GM21737 (cell line): ENCODE data around the gene DARS2.
"Not testable (repeated sequence)": the region's sequence is repeated elsewhere in the genome, so short reads cannot be mapped to it uniquely, and the experiment has no call there.

Experiments used
- ATAC-seq: cut with Tn5 transposase; IDR thresholded peaks from one replicate; pipeline ENCODE4 v1.9.1; 2021; ENCODE audit warnings: mild to moderate bottlenecking, moderate library complexity; ENCODE audit not compliant: unreplicated experiment

The DARS2 gene, protein sequence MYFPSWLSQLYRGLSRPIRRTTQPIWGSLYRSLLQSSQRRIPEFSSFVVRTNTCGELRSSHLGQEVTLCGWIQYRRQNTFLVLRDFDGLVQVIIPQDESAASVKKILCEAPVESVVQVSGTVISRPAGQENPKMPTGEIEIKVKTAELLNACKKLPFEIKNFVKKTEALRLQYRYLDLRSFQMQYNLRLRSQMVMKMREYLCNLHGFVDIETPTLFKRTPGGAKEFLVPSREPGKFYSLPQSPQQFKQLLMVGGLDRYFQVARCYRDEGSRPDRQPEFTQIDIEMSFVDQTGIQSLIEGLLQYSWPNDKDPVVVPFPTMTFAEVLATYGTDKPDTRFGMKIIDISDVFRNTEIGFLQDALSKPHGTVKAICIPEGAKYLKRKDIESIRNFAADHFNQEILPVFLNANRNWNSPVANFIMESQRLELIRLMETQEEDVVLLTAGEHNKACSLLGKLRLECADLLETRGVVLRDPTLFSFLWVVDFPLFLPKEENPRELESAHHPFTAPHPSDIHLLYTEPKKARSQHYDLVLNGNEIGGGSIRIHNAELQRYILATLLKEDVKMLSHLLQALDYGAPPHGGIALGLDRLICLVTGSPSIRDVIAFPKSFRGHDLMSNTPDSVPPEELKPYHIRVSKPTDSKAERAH

DNA sequence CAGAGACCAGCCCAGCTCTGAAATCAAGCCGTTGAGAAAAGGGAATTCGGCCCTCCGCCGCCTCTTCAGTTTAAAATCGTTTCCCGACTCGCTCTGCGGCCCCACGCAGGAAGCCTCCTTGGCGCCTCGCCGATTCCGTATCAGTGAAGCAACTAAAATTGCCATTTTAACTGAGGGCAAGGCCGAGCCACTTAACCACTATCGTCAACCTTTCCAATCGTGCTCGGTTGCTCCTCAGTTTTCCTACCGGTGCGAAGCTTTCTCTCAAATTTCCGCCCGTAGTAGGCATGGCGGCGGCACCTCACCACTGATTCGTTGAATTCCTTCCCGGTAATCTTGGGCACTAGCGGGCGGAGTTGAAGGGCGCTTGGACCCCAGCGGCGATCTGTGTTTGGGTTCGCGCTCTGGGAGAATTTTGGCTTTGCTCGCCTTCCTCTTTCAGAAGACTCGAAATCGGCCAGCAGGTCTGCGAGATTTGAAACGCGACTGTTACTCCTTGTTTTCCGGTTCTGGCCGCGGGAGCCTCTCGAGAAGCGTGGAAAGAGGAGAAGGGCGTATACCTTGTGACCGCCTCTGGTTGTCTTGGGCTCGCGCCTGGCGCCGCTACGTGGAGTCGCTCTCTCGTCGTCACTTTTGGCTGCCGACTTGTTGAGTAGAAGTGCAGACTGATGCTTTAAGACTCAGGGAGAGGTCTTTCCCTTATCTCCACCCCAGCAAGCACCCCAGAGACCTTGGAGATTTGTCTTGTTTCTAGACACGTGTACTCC is at the start of gene DARS2, which contains the start of gene CENPL:
Gene DARS2, plus strand, starts transcription at position 359 of the 767 bp plus-strand sequence. CDS start 557 bp downstream, outside the sequence.
Gene CENPL, minus strand, starts transcription at position 569 of the 767 bp plus-strand sequence. CDS start 13,584 bp downstream, outside the sequence.
- ATAC-seq: peak; percentile 79

DNA sequence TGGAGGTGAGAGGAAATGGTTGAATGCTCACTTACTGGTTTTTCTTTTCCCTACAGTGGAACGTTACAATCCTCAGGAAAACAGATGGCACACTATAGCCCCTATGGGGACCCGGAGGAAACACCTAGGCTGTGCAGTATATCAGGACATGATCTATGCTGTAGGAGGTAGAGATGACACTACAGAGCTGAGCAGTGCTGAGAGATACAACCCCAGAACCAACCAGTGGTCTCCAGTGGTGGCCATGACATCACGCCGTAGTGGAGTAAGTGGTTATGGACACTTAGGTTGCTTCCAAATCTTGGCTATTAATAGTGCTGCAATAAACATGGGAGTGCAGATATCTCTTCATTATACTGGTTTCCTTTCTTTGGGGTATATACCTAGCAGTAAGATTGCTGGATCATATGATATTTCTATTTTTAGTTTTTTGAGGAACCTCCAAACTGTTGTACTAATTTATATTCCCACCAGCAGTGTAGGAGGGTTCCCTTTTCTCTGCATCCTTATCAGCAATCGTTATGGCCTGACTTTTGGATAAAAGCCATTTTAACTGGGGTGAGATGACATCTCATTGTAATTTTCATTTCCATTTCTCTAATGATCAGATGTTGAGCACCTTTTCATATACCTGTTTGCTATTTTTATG is 48.8 kb upstream of the DARS2 start:
- no peak for ATAC-seq

DNA sequence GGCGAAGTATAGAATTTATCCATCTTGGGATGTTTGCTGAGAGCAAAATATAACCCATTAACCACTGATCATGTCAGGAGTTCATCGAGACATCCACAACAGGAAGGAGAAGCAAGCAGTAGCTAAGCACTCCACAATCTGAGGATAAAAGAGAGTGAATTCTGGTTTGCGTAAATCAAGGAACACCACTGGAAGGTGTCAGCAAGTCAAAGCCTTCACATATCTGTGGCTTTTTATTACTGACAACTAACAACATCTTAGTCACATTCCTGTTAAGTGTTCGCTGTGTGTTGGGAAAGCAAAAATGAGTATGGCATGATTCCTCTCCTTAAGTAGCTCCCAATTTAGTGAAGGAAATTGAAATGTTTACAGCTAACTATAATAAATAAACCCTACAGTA is 44.5 kb upstream of the DARS2 start:
- no peak for ATAC-seq

DNA sequence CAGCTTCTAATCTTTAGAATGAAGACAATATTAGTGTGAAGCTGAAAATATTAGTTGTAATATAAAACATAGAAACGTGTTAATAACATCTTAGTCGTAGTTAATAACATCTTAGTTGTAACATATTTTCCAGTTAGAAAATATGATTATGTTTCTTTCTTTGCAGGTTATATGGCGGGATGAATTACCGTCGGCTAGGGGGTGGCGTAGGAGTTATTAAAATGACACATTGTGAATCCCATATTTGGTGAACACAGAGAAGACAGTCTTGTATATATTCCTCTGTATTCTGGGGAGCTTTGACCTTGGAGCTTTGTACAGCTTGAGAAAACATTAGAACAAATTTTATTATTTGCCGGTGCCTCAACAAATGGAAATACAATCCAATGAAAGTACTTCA is 39.5 kb upstream of the DARS2 start:
- no peak for ATAC-seq

DNA sequence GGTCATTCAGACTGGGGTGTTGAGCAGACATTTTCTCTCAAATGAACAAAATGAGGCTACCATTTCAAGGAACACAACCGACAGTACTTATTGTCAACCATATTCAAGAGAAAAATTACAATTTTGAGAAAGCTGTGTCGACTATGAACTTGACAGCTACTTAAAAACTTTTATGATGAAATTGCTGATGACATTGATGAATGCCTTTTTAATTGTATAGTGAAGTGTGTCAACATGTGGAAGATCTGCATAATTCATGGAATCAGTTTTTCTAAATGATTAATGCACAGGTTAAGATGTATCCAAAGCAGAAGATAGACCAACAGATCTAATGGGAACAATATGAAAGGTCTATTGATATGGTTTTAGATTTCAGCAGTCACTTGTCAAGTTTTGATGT is 34.6 kb upstream of the DARS2 start:
- ATAC-seq: no peak

DNA sequence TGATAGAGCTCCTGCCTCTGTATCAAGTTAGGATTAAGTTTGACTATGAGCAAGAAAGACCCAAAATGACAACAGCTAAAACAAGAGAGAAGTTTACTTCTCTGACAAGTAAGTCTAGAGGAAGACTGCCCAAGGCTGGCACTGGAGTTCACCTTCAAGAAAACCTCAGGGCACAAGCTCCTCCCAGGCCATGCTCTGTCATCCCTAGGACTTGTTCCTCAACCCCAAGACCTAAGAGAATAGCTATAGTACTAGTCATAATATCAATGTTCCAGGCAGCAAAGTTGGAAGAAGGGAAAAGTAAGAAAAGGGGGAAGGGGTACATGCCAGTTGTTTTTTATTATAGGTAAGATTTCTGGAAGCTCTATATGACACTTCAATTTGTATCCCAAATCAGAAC is 26.4 kb upstream of the DARS2 start:
- ATAC-seq: no peak

DNA sequence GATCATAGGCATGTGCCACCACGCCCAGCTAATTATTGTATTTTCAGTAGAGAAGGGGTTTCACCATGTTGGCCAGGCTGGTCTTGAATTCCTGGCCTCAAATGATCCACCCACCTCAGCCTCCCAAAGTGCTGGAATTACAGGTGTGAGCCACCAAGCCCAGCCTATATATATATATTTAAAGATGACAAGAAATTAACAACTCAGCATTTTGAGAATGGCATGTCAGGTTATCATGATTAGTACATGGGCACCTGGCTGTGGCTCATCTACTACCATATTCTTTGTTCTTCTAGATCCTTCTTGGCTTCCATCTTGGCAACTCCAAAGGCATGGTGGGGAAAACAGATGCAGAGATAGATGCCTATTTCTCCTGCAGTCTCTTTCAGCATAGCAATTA is 24.5 kb upstream of the DARS2 start:
- ATAC-seq: not testable (repeated sequence)

DNA sequence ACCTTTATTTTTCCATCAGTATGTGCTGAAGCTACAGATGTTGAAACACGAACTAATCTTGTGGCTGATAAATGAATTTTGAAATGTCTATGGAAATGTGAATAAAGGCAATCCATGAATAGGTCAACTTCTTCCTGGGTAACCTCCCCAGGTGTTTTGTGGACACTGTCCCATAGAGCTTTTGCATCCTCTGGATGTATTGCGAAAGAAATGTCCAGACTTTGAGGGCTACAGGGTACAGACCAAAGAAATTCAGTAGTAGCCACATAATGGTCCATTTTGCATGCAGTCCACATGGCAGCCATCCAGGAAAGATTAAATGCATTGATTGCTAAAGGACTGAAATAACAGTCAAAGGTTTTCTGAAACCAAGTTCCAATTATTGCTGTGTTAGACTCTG is 21.5 kb upstream of the DARS2 start:
- ATAC-seq: no peak

DNA sequence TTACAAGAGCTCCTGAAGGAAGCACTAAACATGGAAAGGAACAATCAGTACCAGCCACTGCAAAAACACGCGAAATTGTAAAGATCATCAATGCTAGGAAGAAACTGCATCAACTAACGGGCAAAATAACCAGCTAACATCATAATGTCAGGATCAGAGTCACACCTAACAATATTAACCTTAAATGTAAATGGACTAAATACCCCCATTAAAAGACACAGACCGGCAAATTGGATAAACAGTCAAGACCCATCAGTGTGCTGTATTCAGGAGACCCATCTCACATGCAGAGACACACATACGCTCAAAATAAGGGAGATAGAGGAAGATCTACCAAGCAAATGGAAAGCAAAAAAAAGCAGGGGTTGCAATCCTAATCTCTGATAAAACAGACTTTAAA is 10.8 kb upstream of the DARS2 start:
- ATAC-seq: not testable (repeated sequence)

DNA sequence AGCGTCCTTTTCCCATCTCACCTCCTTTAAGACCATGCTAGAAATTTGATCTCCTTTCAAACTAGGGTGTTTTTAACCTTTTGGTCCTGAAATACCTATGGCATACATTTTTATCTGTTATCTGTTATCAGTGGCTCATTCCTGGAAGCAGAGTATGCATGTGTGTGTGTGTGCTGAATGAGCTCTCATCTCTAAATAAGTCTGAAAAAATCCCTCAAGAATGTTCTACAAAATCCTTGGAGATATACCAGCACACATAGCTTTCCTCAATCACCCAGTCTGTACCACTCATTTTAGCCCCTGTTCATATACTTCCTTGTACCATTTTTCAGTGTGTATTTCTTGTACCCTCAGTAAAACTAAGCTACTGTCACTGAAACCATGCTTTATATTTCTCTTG is 6.0 kb upstream of the DARS2 start:
- ATAC-seq: no peak

DNA sequence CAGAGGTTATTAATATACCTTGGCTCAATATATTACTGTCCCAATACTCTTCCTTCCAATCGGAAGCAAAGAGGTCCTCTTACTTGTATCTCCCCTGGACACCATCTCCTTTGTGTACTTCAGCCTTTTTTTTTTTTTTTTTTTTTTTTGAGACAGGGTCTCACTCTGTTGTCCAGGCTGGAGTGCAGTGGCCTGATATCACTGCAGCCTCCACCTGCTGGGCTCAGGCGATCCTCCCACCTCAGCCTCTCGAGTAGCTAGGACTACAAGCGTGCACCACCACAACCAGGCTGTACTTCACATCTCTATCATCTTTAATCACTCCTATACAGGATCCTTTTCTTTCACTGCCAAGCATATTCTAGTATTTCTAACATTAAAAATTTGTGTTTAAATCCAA is 2.8 kb upstream of the DARS2 start:
- no peak for ATAC-seq

DNA sequence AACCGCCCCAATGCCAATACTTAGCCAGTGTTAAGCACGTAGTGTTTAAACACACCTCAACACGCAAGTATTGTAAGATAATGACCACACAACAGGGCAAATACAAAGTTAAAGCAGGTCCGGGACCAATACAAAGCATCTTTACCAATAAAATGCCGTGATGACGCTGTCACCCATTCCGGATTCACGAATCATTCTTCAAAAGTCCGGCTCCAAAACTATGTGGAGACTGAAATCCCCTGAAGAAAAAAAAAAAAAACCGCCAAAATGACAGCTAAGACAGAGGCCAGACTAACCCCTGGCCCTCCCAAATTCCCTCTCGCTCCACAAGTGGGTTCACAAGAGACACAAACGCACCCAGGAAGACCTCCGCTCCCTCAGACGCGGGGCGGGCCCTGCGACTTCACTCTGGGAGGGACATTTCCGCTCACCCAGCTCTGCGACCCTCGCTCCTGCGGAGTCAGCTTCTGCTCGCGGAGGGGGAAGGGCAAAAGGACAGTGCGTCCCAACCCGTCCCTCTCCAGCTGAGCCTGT is 625 bp upstream of the DARS2 start:
- peak; percentile 34 for ATAC-seq

DNA sequence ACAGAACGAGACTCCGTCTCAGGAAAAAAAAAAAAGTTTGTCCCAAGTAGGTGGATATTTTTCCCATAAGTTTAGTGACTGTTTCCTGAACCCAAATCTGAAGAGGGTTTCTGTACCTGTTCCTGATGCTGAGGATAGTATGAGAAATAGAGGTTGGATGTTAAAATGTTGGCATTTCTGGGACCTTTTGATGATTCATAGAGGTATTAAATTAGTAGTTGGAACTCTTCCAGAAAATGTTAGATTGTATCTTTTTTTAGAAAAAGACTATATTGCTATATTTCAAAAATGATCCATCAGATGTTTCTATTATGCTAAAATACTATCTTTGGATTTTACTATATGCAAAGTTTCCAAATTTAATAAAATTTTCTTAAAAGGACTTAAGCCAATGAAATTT is 3.1 kb downstream of the DARS2 start:
- ATAC-seq: no peak

DNA sequence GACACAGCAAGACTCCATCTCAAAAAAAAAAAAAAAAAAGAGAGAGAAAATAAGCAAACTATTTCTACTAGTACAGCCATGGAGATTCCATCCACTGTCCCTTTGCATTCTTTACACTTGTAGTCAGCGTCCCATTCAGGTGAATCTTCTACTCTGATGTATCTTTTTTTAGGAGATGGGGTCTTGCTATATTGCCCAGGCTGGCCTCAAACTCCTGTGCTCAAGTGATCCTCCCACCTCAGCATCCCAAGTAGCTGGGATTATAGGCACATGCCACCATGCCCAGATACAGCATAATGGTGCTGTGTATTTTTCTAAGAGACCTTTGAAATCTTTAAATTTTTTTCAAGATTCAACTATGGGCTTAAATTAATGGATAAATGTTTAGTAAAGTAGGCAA is 8.3 kb downstream of the DARS2 start:
- no peak for ATAC-seq

DNA sequence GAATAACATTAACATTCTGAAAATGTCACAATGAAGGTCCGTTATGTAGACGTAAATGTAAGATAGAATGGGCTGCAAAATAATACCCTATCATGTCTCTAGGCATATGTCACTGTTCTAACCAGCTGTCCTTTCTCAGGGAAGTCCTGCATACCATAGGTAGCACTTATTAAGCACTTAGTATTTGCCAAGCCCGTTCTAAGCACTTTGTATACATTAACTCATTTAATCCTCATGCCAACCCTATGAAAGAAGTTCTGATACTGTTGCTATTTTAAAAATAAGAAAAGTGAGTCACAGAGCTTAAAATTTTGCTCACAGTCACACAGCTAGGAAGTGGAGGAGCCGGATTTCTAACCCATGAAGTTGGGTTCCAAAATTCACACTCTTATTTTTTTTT is 27.6 kb downstream of the DARS2 start:
- no peak for ATAC-seq

DNA sequence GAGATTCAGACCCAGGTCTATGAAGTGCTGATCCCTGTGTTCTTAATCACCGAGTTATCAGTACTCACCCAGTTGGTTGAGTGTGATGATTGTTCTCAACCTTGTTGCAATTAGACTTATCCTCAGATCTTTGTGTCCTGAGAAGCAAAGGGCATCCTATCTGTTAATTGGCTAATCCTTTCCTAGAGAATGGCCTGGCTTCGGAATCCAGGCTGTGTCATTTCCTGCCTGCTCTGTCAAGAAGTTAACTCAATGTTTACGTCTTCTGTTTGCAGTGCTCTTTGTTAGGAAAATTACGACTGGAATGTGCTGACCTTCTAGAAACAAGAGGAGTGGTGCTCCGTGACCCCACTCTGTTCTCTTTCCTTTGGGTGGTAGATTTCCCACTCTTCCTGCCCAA is 28.6 kb downstream of the DARS2 start:
- ATAC-seq: no peak

DNA sequence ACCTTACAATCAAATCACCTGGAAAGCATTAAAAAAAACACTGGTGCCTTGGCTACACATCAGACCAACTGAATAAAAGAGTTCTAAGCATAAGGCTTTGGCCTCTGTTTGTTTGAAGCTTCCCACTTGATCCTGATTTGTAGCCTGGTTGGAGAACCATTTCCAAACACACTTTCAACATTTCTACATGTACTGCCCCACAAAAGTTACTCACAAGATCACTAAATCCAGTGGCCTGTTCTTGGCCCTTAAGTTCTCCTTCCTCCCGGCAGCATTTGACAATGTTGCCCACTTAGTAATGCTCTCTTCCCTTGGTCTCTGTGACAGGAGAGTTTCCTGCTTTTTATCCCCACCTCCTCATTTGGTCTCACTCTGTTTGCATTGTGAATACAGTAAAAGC is 31.5 kb downstream of the DARS2 start:
- ATAC-seq: no peak

DNA sequence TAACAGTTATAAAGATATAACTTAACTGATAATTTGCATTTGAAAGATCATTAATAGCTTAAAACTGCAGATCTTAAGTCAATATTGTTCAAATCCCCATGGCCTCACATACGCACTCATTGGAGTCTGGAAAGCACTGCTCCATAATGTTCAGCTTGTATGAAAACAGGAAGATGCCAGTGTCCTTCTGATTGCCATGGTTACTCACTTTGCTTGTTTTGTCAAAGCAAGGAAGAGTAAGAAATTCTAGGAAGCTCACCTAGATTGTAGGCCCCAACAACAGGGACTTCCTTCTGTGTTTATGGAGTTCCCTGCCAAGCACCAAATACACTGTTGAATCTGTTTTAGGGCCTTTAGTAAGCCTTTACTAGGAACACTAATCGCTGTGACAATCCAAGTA is 32.4 kb downstream of the DARS2 start:
- no peak for ATAC-seq

DNA sequence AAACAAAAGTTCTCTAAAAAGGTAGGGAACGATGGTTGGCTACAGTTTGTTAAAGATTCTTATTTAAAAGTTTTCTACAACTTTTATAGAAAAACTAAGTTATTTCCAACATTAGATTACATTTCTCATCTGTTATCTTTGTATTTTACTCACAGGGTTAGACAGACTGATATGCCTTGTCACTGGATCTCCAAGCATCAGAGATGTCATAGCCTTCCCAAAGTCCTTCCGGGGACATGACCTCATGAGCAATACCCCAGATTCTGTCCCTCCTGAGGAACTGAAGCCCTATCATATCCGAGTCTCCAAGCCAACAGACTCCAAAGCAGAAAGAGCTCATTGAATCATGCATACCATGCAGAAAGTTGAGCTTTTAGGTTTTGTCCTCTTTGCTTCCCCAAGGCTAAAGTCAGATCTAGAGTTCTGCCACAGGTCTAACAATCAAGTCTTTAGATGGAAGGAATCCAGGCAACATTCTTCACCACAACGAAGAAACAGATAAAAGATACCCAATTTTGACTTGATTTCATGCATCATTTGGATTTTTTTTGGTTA is 33.0 kb downstream of the DARS2 start:
- no peak for ATAC-seq

DNA sequence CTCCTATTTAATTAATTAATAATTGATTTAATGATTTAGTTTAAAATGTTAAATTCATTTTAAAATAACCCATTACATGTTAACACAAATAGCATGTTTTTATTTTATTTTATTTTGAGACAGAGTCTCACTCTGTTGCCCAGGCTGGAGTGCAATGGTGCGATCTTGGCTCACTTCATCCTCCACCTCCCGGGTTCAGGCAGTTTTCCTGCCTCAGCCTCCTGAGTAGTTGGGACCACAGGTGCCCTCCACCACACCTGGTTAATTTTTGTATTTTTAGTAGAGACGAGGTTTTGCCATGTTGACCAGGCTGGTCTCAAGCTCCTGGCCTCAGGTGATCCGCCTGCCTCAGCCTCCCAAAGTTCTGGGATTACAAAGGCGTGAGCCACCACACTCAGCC is 35.1 kb downstream of the DARS2 start:
- not testable (repeated sequence) for ATAC-seq

DNA sequence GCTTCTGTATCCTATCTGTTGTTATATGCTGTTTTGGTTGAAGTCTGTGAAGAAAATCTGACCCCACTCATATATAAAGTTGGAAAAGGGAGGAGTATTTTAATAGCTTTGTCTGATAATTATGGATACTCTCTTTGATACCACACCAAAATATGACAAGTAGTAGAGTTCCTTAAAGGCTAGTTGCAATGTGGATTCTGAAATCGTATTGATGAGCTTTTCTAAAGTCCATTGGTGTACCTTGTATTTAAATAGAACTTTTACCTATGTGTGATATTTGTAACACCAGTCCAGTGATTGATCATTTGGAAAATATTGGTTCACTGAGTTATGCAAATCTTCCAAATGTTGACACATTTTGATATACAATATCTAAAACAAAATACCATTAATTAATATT is 35.6 kb downstream of the DARS2 start:
- no peak for ATAC-seq
